IPS DF 4.7 (cell line): Measurements from ENCODE around the gene SLF1.

Source experiments
- DNase-seq: peaks from one replicate; pipeline ENCODE4 v3.0.0-alpha.2; 2013; ENCODE audit warnings: low spot score; ENCODE audit errors: extremely low read depth

SLF1 gene

GRCh38 chr5:94618493-94619328 is at the start of gene SLF1, which contains the start of gene KIAA0825:
SLF1 (plus strand) TSS chr5:94618669; CDS start chr5:94628811, 10,142 bp downstream.
KIAA0825 (minus strand) TSS chr5:94618604; CDS start chr5:94537126, 81,478 bp downstream.
- peak; percentile 69 for DNase-seq

- no peak for DNase-seq
These were observed 47.1 kb upstream of the SLF1 start for GRCh38 chr5:94571415-94571814.

GRCh38 chr5:94573349-94573748 is 45.1 kb upstream of the SLF1 start:
- peak; percentile 22 for DNase-seq

GRCh38 chr5:94575196-94575595 is 43.3 kb upstream of the SLF1 start:
- no peak for DNase-seq

- DNase-seq: no peak
These were observed 40.8 kb upstream of the SLF1 start for GRCh38 chr5:94577466-94578245.

- DNase-seq: no peak
These were observed 23.1 kb upstream of the SLF1 start for GRCh38 chr5:94595281-94595840.

- DNase-seq: peak; percentile 19
These were observed 4.9 kb upstream of the SLF1 start for GRCh38 chr5:94613583-94613982.

- DNase-seq: no peak
These were observed 4.2 kb upstream of the SLF1 start for GRCh38 chr5:94614156-94614805.

- DNase-seq: no peak
These were observed 2.6 kb upstream of the SLF1 start for GRCh38 chr5:94615862-94616261.

GRCh38 chr5:94618029-94618492 is 408 bp upstream of the SLF1 start:
- peak; percentile 9 for DNase-seq

- no peak for DNase-seq
These were observed 1.8 kb downstream of the SLF1 start for GRCh38 chr5:94620256-94620655.

- DNase-seq: no peak
These were observed 3.3 kb downstream of the SLF1 start for GRCh38 chr5:94621763-94622162.

GRCh38 chr5:94623011-94623410 is 4.5 kb downstream of the SLF1 start:
- no peak for DNase-seq

GRCh38 chr5:94623877-94624276 is 5.4 kb downstream of the SLF1 start:
- DNase-seq: no peak

- DNase-seq: no peak
These were observed 8.7 kb downstream of the SLF1 start for GRCh38 chr5:94627191-94627590.

GRCh38 chr5:94632024-94632423 is 13.6 kb downstream of the SLF1 start:
- DNase-seq: no peak

- DNase-seq: no peak
These were observed 21.7 kb downstream of the SLF1 start for GRCh38 chr5:94640176-94640575.

- DNase-seq: no peak
These were observed 26.6 kb downstream of the SLF1 start for GRCh38 chr5:94645053-94645452.

- no peak for DNase-seq
These were observed 28.3 kb downstream of the SLF1 start for GRCh38 chr5:94646758-94647157.

GRCh38 chr5:94649874-94650273 is 31.4 kb downstream of the SLF1 start:
- DNase-seq: no peak

- no peak for DNase-seq
These were observed 39.8 kb downstream of the SLF1 start for GRCh38 chr5:94658272-94658671.
